CD8-positive, alpha-beta memory T cell (primary cell): ENCODE results near the gene GBE1. TPM values are rescaled to one million over a fixed set of nuclear protein-coding genes. Genes with fewer than 3 reads are reported as not detected.

Experiments used
- CTCF ChIA-PET: fragments of 350-600 bp; sonication (Branson Sonifier 250); formaldehyde crosslinking; loops from one replicate; lab custom pipeline; 2021; ENCODE audit warnings: antibody characterized with exemption; lab: Charles Lee
- POLR2A ChIA-PET: fragments of 350-600 bp; sonication (Branson Sonifier 250); formaldehyde crosslinking; loops from one replicate; lab custom pipeline; 2021; ENCODE audit warnings: antibody characterized with exemption; lab: Charles Lee
- DNase-seq, 5 donors: peaks; one replicate each; pipeline versions ENCODE4 v3.0.0 to v3.0.0-alpha.2; 2020 to 2022; ENCODE audit warnings: mixed read lengths in 1 of 5
- H3K27ac ChIP-seq: one replicate; pipeline ENCODE4 v1.7.0; 2013; ENCODE audit warnings: low read depth, mild to moderate bottlenecking, low read length, moderate library complexity
- H3K27me3 ChIP-seq: 2 replicates; pipeline ENCODE4 v1.7.0; 2013; ENCODE audit warnings: low read length, mild to moderate bottlenecking; ENCODE audit not compliant: insufficient read depth, poor library complexity, severe bottlenecking
- H3K36me3 ChIP-seq: 2 replicates; pipeline ENCODE4 v1.7.0; 2013; ENCODE audit warnings: mild to moderate bottlenecking, low read length, moderate library complexity; ENCODE audit not compliant: insufficient read depth
- H3K4me1 ChIP-seq: 2 replicates; pipeline ENCODE4 v1.7.0; 2013; ENCODE audit warnings: mild to moderate bottlenecking, low read length, moderate library complexity; ENCODE audit not compliant: insufficient read depth
- H3K4me3 ChIP-seq: 2 replicates; pipeline ENCODE4 v1.7.0; 2013; ENCODE audit warnings: mild to moderate bottlenecking, low read length
- H3K9me3 ChIP-seq: 2 replicates; pipeline ENCODE4 v1.7.0; 2013; ENCODE audit warnings: mild to moderate bottlenecking, low read length
- H3K27ac Mint-ChIP-seq, 8 donors: one replicate each; pipeline ENCODE4 v1.8.0; 2020 to 2021; ENCODE audit warnings: mixed read lengths in 8 of 8, mild to moderate bottlenecking in 6 of 8, inconsistent platforms in 3 of 8, moderate library complexity in 3 of 8
- H3K27me3 Mint-ChIP-seq, 2 donors: one replicate each; pipeline ENCODE4 v1.8.0; 2020 to 2021; ENCODE audit warnings: mixed read lengths in 2 of 2, mild to moderate bottlenecking in 1 of 2, moderate library complexity in 1 of 2
- H3K36me3 Mint-ChIP-seq, 3 donors: one replicate each; pipeline ENCODE4 v1.8.0; 2020 to 2021; ENCODE audit warnings: mixed read lengths in 3 of 3, inconsistent platforms in 1 of 3, mild to moderate bottlenecking in 1 of 3
- H3K4me1 Mint-ChIP-seq, 3 donors: one replicate each; pipeline ENCODE4 v1.8.0; 2020 to 2021; ENCODE audit warnings: mixed read lengths in 3 of 3, inconsistent platforms in 1 of 3, mild to moderate bottlenecking in 1 of 3
- H3K4me3 Mint-ChIP-seq, 7 donors: one replicate each; pipeline ENCODE4 v1.8.0; 2020 to 2021; ENCODE audit warnings: mixed read lengths in 7 of 7, mild to moderate bottlenecking in 6 of 7, moderate library complexity in 4 of 7, inconsistent platforms in 2 of 7
- H3K9me3 Mint-ChIP-seq, 5 donors: one replicate each; pipeline ENCODE4 v1.8.0; 2020 to 2022; ENCODE audit warnings: mixed read lengths in 5 of 5, mild to moderate bottlenecking in 3 of 5, moderate library complexity in 2 of 5, inconsistent platforms in 1 of 5
- polyA plus RNA-seq: library from polyadenylated mRNA; unstranded; fragments of 300-500 nt; fragmentation: Illumina TruSeq; gene quantifications from one replicate; pipeline ENCODE4 v1.2.3, GENCODE V29; 2021
- total RNA-seq, 2 experiments: library from RNA; stranded (reverse); gene quantifications; one replicate each; pipeline ENCODE4 v1.2.3, GENCODE V29; 2021

The GBE1 gene
- total and polyA plus RNA-seq, 3 experiments from 2014 or later: 12.6 to 22.9 (median 22.5) TPM

DNA sequence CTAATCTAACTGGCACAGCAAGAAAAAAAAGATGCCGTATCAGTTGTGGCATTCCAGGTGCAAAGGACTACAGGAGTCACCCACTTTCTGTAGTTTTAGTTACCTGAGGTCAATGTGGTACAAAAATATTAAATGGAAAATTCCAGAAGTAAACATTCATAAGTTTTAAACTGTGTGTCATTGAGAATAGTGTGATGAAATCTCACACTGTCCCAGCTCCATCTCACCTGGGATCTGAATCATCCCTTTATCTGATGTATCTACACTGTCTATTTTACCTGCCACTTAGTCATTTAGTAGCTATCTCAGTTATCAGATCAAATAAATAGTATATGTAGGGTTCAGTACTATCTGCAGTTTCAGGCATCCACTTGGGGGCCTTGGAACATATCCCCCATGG, 26.7 kb downstream of the GBE1 start:
- H3K36me3 Mint-ChIP-seq: peaks cover 2 to 14% (median 3%) of the 10 kb centered on the region in 3 donors
- no peak for DNase-seq
- H3K27me3 Mint-ChIP-seq: no peaks in the 10 kb centered on the region
- POLR2A ChIA-PET: no interaction called here
- no peak overlapping the region for H3K27ac ChIP-seq
- H3K9me3 Mint-ChIP-seq: peaks cover 0 to 2% (median 0%) of the 10 kb centered on the region in 5 donors
- peaks cover 3 to 11% (median 8%) of the 10 kb centered on the region in 3 donors for H3K4me1 Mint-ChIP-seq
- H3K27ac Mint-ChIP-seq: no peak overlapping the region
- no peak overlapping the region for H3K4me3 ChIP-seq
- CTCF ChIA-PET: no interaction called here
- H3K9me3 ChIP-seq: no peaks in the 10 kb centered on the region
- H3K4me3 Mint-ChIP-seq: no peak overlapping the region
- no peaks in the 10 kb centered on the region for H3K27me3 ChIP-seq
- no peaks in the 10 kb centered on the region for H3K4me1 ChIP-seq
- no peaks in the 10 kb centered on the region for H3K36me3 ChIP-seq

DNA sequence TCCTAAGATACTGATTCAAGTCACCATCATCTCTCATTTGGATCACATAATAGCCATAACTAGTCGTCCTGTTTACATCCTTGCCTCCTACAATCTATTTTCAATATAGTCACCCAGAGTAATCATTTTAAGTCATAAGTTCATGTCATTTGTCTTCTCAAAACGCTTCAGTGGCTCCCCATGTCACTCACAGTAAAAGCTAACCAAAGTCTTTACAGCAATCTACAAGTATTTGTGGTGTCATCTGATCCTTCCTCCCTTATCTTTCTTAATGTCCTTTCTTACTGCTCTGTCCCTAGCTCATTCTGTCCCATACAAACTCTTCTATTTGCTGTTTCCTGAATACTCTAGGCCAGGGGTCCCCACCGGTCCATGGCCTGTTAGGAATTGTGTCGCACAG, 28.8 kb downstream of the GBE1 start:
- CTCF ChIA-PET: no interaction called here
- POLR2A ChIA-PET: no interaction called here
- no peak for DNase-seq

DNA sequence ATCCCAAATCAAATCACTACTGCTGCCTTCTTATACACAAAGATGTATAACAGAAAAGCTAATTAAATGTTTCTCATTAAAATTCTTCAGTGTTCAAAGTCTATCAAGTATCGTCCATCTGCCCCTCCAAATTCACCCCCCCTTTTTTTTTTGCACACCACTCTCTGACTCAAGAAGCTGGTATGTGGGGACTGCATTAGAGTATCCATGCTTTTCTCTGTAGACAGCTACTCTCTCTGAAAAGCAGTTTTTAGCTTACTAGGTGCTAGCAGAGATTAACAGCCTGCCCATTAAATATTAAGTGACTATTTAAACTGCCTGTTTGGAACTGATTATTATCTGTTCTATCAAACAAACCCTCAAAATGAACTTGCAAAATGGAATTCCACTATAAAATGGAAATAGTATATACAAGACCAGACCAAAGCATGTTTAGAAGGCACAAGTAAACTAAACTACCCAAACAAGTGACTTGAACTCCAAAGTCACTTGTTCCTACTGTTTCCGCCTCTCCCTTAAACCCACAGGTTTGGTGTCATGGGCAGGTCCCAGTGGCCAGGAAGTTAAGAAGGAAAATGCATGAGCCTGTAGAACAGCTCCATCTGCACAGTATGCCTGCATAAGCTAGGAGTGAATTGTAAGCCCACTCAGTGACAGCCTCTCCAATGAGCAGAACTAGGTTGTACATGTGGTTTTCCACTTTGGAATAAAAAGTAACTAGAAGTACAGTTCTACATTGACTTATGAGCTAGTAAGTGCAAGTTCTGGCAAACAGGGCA, 32.5 kb downstream of the GBE1 start:
- CTCF ChIA-PET: no interaction called here
- no peaks in the 10 kb centered on the region for H3K27me3 ChIP-seq
- H3K27ac Mint-ChIP-seq: no peak overlapping the region
- no peak overlapping the region for H3K4me3 ChIP-seq
- H3K4me1 Mint-ChIP-seq: peaks cover 0 to 8% (median 3%) of the 10 kb centered on the region in 3 donors
- H3K4me3 Mint-ChIP-seq: no peak overlapping the region
- POLR2A ChIA-PET: no interaction called here
- no peaks in the 10 kb centered on the region for H3K36me3 ChIP-seq
- peaks cover 0 to 4% (median 2%) of the 10 kb centered on the region in 3 donors for H3K36me3 Mint-ChIP-seq
- no peaks in the 10 kb centered on the region for H3K9me3 Mint-ChIP-seq
- no peaks in the 10 kb centered on the region for H3K27me3 Mint-ChIP-seq
- no peak for DNase-seq
- H3K4me1 ChIP-seq: no peaks in the 10 kb centered on the region
- no peak overlapping the region for H3K27ac ChIP-seq
- H3K9me3 ChIP-seq: no peaks in the 10 kb centered on the region

More for the DNA sequence above, 28.8 kb downstream of the GBE1 start:
- no peaks in the 10 kb centered on the region for H3K27me3 ChIP-seq
- Mint-ChIP-seq H3K9me3 (no peaks in the 10 kb centered on the region), H3K27ac (peak overlapping the region in 1 of 8 donors; percentile 10), H3K4me3 (no peak overlapping the region), H3K27me3 (no peaks in the 10 kb centered on the region), H3K36me3 (peaks cover 0 to 4% (median 2%) of the 10 kb centered on the region in 3 donors), H3K4me1 (peaks cover 3 to 11% (median 8%) of the 10 kb centered on the region in 3 donors)
- no peak overlapping the region for H3K4me3 ChIP-seq
- no peaks in the 10 kb centered on the region for H3K4me1 ChIP-seq
- H3K36me3 ChIP-seq: no peaks in the 10 kb centered on the region
- H3K27ac ChIP-seq: no peak overlapping the region
- H3K9me3 ChIP-seq: no peaks in the 10 kb centered on the region

DNA sequence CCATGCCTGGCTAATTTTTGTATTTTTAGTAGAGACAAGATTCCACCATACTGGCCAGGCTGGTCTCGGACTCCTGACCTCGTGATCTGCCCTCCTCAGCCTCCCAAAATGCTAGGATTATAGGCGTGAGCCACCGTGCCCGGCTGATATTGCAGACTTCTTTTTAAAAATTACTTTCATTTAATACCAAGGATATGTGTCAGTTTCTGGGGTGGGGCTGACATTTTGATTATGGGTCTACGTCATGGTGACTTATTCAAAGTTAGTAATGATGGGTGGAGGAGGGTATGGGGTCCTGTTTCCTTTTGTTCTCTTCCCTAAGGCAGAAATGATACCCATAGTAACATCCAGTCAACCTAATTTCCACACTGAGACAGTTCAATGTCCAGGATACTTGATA, 34.7 kb downstream of the GBE1 start:
- Mint-ChIP-seq H3K36me3 (peaks cover 0 to 3% (median 2%) of the 10 kb centered on the region in 3 donors), H3K27me3 (no peaks in the 10 kb centered on the region), H3K4me1 (peaks cover 0 to 8% (median 3%) of the 10 kb centered on the region in 3 donors), H3K9me3 (no peaks in the 10 kb centered on the region), H3K4me3 (no peak overlapping the region), H3K27ac (no peak overlapping the region)
- no peak overlapping the region for H3K27ac ChIP-seq
- CTCF ChIA-PET: no interaction called here
- no peaks in the 10 kb centered on the region for H3K9me3 ChIP-seq
- no peak overlapping the region for H3K4me3 ChIP-seq
- no peaks in the 10 kb centered on the region for H3K4me1 ChIP-seq
- no peaks in the 10 kb centered on the region for H3K27me3 ChIP-seq
- H3K36me3 ChIP-seq: no peaks in the 10 kb centered on the region
- POLR2A ChIA-PET: no interaction called here
- no peak for DNase-seq

DNA sequence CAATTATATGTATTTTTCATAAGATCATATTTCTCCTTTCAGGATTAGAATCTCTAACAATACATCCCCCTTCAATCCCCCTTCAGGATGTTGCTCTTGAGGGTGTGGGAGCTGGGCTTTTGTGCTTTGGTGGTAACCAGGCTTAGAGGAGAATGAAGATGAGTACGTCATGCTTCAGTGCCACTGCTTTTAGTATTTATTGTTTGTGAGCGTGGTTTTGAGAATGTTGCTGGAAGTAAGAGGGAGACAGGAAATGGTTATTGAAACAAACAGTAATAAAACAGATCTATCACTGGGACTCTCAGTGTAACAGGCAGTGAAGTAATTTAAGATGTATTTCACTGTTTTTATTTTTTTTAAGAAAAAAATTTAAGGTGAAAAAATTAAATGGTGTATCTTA, 35.3 kb downstream of the GBE1 start:
- peaks cover 0 to 8% (median 3%) of the 10 kb centered on the region in 3 donors for H3K4me1 Mint-ChIP-seq
- no peaks in the 10 kb centered on the region for H3K27me3 Mint-ChIP-seq
- no peak overlapping the region for H3K4me3 ChIP-seq
- H3K9me3 ChIP-seq: no peaks in the 10 kb centered on the region
- POLR2A ChIA-PET: interaction anchor here (0.6 kb wide), 1 partner anchor 12 kb away, joined by 3 read pairs; no protein-coding TSS in a partner anchor
- H3K27ac Mint-ChIP-seq: peak overlapping the region in 1 of 8 donors; percentile 4
- H3K27ac ChIP-seq: no peak overlapping the region
- H3K4me3 Mint-ChIP-seq: no peak overlapping the region
- no peaks in the 10 kb centered on the region for H3K9me3 Mint-ChIP-seq
- no peaks in the 10 kb centered on the region for H3K36me3 ChIP-seq
- no peaks in the 10 kb centered on the region for H3K36me3 Mint-ChIP-seq
- CTCF ChIA-PET: no interaction called here
- DNase-seq: no peak
- no peaks in the 10 kb centered on the region for H3K27me3 ChIP-seq
- H3K4me1 ChIP-seq: no peaks in the 10 kb centered on the region

DNA sequence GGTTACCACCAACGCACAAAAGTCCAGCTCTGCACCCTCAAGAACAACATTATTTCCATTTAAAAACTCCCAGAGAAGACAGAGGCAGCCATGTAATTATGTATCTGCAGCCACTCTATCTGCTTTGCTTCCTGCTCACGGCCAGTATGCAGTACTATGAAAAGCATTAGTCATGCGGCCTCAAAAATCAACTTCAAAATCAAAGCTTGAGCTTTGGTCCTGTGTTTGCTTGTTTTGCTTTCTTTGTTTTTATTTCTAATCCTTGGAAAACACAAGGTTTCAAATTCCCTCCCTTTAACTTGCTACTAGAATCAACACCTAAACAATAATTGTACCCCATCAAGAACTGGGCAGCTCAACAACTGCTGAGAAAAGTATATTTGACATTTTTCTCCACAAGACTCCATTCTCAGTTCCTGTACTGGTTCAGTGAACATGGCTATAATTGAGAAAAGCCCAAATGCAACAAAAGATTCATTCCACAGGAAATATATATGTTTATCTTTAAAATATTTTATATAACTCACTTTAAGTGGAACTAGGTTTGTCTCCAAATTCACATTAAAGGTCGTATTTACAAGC, 37.6 kb downstream of the GBE1 start:
- H3K4me1 ChIP-seq: no peaks in the 10 kb centered on the region
- H3K4me3 ChIP-seq: no peak overlapping the region
- Mint-ChIP-seq H3K9me3 (no peaks in the 10 kb centered on the region), H3K36me3 (no peaks in the 10 kb centered on the region), H3K4me1 (peaks cover 0 to 8% (median 3%) of the 10 kb centered on the region in 3 donors), H3K4me3 (no peak overlapping the region), H3K27ac (no peak overlapping the region), H3K27me3 (no peaks in the 10 kb centered on the region)
- no peaks in the 10 kb centered on the region for H3K27me3 ChIP-seq
- H3K27ac ChIP-seq: peak overlapping the region; percentile 38
- DNase-seq: no peak
- ChIA-PET POLR2A (no interaction called here), CTCF (no interaction called here)
- H3K9me3 ChIP-seq: no peaks in the 10 kb centered on the region
- H3K36me3 ChIP-seq: no peaks in the 10 kb centered on the region

DNA sequence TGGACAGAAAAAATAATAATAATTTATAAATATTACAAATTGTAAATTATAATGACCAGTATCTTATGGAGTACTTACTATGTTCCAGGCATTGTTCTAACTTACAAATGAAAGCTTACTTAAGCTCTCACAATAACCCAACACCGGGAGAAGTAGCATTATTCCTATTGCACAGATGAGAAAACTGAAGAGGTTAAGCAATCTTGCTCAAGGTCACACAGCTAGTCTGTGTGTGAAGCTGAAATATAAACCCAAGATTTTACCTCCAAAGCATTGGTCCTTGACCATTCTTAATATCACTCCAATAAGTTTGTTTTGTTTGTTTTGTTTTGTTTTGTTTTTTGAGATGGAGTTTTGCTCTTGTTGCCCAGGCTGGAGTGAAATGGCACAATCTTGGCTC, 43.1 kb downstream of the GBE1 start:
- no peak overlapping the region for H3K27ac ChIP-seq
- H3K4me1 Mint-ChIP-seq: no peaks in the 10 kb centered on the region
- no peaks in the 10 kb centered on the region for H3K9me3 ChIP-seq
- DNase-seq: no peak
- no peaks in the 10 kb centered on the region for H3K36me3 ChIP-seq
- no peak overlapping the region for H3K4me3 Mint-ChIP-seq
- H3K27me3 Mint-ChIP-seq: no peaks in the 10 kb centered on the region
- no peak overlapping the region for H3K27ac Mint-ChIP-seq
- no peaks in the 10 kb centered on the region for H3K9me3 Mint-ChIP-seq
- H3K4me1 ChIP-seq: no peaks in the 10 kb centered on the region
- ChIA-PET POLR2A (no interaction called here), CTCF (no interaction called here)
- H3K4me3 ChIP-seq: no peak overlapping the region
- no peaks in the 10 kb centered on the region for H3K27me3 ChIP-seq
- no peaks in the 10 kb centered on the region for H3K36me3 Mint-ChIP-seq

DNA sequence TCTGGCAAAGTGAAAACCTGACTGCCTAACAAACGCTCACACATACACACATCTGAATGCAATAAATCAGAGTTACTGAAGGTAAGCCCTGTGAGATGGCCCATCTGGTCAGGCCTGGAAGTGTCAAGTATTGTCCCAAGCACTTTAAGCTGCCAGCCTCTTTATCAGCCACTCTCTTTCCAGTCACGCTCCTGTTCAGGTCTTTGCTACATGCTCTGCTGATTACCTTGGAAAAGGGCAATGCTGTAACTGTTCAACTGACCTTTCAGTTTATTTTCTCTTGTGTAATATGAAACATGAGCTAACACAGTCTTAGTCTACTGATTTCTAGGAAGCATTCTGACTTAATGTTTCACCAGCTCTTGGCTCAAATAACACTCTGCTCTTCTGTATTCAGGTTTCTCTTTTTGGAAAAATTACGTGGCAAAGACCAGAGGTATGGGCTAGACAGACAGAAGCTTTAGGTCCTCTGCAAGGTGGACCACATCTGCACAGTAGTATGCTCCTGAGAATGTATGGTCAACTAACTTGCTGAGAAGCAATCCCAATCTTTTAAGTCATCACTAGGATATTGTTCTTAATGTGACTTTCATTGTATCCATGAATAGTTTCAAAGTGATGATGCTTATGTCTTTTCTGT, 44.5 kb downstream of the GBE1 start:
- H3K36me3 ChIP-seq: no peaks in the 10 kb centered on the region
- no peak overlapping the region for H3K4me3 Mint-ChIP-seq
- H3K27ac Mint-ChIP-seq: peak overlapping the region in 1 of 8 donors; percentile 47
- CTCF ChIA-PET: no interaction called here
- no peak overlapping the region for H3K27ac ChIP-seq
- H3K4me1 ChIP-seq: no peaks in the 10 kb centered on the region
- H3K27me3 Mint-ChIP-seq: no peaks in the 10 kb centered on the region
- H3K4me1 Mint-ChIP-seq: no peaks in the 10 kb centered on the region
- peaks cover 0 to 4% (median 0%) of the 10 kb centered on the region in 3 donors for H3K36me3 Mint-ChIP-seq
- no peaks in the 10 kb centered on the region for H3K9me3 Mint-ChIP-seq
- DNase-seq: no peak
- H3K4me3 ChIP-seq: no peak overlapping the region
- POLR2A ChIA-PET: no interaction called here
- no peaks in the 10 kb centered on the region for H3K9me3 ChIP-seq
- no peaks in the 10 kb centered on the region for H3K27me3 ChIP-seq
